ENCODE data around the gene DCBLD1. TPM values are rescaled to one million over a fixed set of nuclear protein-coding genes. Genes with fewer than 3 reads are reported as not detected.

Gene DCBLD1
- total RNA-seq, 1 experiment from 2014 or later: 69.3 TPM

DNA sequence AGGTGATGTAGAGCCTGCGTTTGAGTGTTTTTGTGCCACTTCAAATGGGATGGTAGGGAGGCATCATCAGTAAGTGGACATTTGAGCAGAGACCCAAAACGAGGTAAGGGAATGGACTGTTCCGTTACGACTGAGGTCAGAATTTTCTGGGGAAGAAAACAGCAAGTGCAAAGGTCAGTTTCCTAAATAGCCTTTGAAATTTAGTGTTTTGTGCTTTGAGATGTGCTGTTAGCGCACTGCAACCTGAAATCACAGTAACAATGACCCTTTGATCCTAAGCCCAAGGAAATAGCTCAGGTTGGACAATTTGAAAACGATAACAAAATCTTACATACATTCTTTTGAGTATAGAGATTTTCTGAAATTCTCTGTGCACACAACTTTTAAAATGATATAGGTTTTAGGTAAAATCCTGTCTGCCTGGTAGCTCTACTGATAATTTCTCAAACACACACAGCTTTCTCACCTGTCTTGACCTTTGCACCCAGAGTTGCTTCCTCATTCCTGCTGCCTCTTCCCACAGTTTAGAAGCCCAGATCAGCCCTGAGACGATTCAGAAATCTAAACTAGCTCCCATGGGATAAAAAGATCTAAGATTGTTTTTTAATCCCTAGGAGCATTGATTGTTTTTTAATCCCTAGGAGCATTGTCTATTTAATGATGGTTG lies 22.1 kb downstream of the DCBLD1 start:
- intact Hi-C loops (cut with micrococcal nuclease; ENCODE audit: unreplicated experiment): loop anchor here (1.0 kb wide), 2 partner anchors 11 to 12 kb away; no protein-coding TSS in a partner anchor
- H3K9me3 Mint-ChIP-seq (ENCODE audit: unreplicated experiment): no peaks in the 10 kb centered on the region
- H3K27me3 Mint-ChIP-seq (ENCODE audit: insufficient read depth, unreplicated experiment): no peaks in the 10 kb centered on the region
- peak overlapping the region; percentile 58 for H3K27ac Mint-ChIP-seq (ENCODE audit: unreplicated experiment)
- POLR2A ChIA-PET: interaction anchor here (0.6 to 1.1 kb wide), 2 partner anchors 21 to 22 kb away, joined by 3 to 4 read pairs; partner anchors contain the start of gene DCBLD1
- H3K36me3 Mint-ChIP-seq (ENCODE audit: insufficient read depth, unreplicated experiment): peaks cover 46% of the 10 kb centered on the region
- Histone ChIP-seq H3K4me3 (ENCODE audit: low read depth, low read length) (no peak overlapping the region), H3K27me3 (replicated peaks; ENCODE audit: control insufficient read depth, insufficient read depth, low read length) (no peaks in the 10 kb centered on the region), H3K4me1 (peaks cover 83% of the 10 kb centered on the region), H3K36me3 (ENCODE audit: control insufficient read depth, insufficient read depth, low read length) (no peaks in the 10 kb centered on the region), H3K9me3 (no peaks in the 10 kb centered on the region)
- TF ChIP-seq, protein P1, sequence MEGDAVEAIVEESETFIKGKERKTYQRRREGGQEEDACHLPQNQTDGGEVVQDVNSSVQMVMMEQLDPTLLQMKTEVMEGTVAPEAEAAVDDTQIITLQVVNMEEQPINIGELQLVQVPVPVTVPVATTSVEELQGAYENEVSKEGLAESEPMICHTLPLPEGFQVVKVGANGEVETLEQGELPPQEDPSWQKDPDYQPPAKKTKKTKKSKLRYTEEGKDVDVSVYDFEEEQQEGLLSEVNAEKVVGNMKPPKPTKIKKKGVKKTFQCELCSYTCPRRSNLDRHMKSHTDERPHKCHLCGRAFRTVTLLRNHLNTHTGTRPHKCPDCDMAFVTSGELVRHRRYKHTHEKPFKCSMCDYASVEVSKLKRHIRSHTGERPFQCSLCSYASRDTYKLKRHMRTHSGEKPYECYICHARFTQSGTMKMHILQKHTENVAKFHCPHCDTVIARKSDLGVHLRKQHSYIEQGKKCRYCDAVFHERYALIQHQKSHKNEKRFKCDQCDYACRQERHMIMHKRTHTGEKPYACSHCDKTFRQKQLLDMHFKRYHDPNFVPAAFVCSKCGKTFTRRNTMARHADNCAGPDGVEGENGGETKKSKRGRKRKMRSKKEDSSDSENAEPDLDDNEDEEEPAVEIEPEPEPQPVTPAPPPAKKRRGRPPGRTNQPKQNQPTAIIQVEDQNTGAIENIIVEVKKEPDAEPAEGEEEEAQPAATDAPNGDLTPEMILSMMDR (IDR thresholded peaks at IDR 0.05; ENCODE audit: insufficient read depth in 1 of 2, low read depth in 1 of 2, low read length in 1 of 2, severe bottlenecking in 1 of 2, unreplicated experiment in 1 of 2): no peak
- peaks cover 58% of the 10 kb centered on the region for H3K4me1 Mint-ChIP-seq (ENCODE audit: low read depth, unreplicated experiment)
- CTCF ChIA-PET: interaction anchor here (0.8 kb wide), 1 partner anchor 26 kb away, joined by 3 read pairs; no protein-coding TSS in a partner anchor
- H3K4me3 Mint-ChIP-seq (ENCODE audit: unreplicated experiment): peak overlapping the region; percentile 33
- DNase-seq: peak; percentile 54 to 59
- no TSS peak for BruUV-seq (replicated peaks)

DNA sequence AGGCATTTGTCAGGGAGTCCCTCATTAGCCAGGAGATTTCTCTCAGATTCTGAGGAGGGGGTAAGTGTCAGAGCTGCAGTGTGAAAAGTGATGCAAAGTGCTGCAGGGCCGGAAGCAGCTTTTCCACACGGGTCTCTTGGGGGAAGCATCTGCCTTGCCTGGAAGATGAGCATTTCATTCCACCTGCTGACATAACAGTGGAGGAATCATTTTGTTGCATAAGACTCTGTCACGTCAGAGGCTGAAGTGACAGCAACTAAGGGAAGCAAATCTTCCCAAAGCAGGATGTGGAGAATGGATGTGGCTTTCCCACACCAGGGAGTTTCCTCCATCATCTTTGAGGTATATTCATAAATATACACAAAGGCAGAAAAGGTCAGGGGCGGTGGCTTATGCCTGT lies 22.8 kb downstream of the DCBLD1 start:
- no peaks in the 10 kb centered on the region for H3K9me3 Mint-ChIP-seq (ENCODE audit: unreplicated experiment)
- H3K27me3 Mint-ChIP-seq (ENCODE audit: insufficient read depth, unreplicated experiment): no peaks in the 10 kb centered on the region
- Histone ChIP-seq H3K4me3 (ENCODE audit: low read depth, low read length) (no peak overlapping the region), H3K9me3 (no peaks in the 10 kb centered on the region), H3K36me3 (ENCODE audit: control insufficient read depth, insufficient read depth, low read length) (no peaks in the 10 kb centered on the region), H3K27me3 (replicated peaks; ENCODE audit: control insufficient read depth, insufficient read depth, low read length) (no peaks in the 10 kb centered on the region), H3K4me1 (peaks cover 84% of the 10 kb centered on the region)
- no TSS peak for BruUV-seq (replicated peaks)
- H3K27ac Mint-ChIP-seq (ENCODE audit: unreplicated experiment): peak overlapping the region; percentile 58
- H3K4me1 Mint-ChIP-seq (ENCODE audit: low read depth, unreplicated experiment): peaks cover 65% of the 10 kb centered on the region
- ChIA-PET POLR2A (interaction anchor here (1.1 kb wide), 1 partner anchor 22 kb away, joined by 4 read pairs; no protein-coding TSS in a partner anchor), CTCF (interaction anchor here (0.8 kb wide), 1 partner anchor 27 kb away, joined by 3 read pairs; no protein-coding TSS in a partner anchor)
- DNase-seq: no peak
- TF ChIP-seq, protein P1 (IDR thresholded peaks at IDR 0.05; ENCODE audit: insufficient read depth in 1 of 2, low read depth in 1 of 2, low read length in 1 of 2, severe bottlenecking in 1 of 2, unreplicated experiment in 1 of 2): no peak
- intact Hi-C loops (cut with micrococcal nuclease; ENCODE audit: unreplicated experiment): no loop called here
- H3K4me3 Mint-ChIP-seq (ENCODE audit: unreplicated experiment): peak overlapping the region; percentile 33
- H3K36me3 Mint-ChIP-seq (ENCODE audit: insufficient read depth, unreplicated experiment): peaks cover 53% of the 10 kb centered on the region

DNA sequence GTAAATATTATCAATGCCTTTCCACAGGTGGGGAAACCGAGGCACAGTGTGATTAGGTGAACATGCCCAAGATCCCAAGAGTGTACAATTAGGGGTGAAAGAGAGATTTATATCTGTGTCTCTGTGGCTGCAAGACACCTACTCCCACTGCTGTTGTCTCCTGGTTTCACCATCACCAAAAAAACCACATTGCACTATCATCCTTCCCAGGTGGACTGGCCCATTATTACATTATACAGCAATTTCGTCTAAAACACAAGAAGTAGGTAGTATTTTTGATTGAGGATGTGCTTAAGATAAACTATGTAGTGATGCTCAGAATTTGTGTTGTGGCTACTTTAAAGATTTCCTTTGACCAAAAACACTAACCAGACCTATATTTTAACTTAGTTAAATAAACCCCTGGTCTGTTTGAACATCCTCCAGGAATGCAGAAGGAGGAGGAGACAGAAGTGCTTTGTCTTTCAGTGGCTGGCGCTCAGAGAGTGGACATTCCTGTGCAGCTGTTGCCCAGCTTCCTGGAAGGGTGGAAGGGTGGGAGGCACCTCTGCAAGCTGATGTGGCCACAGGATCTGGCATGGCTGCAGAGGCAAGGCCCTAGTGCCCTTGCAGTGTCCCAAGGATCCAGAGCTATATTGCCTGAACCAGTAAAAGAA lies 23.8 kb downstream of the DCBLD1 start:
- H3K4me1 ChIP-seq: peaks cover 90% of the 10 kb centered on the region
- BruUV-seq (replicated peaks): no TSS peak
- no peaks in the 10 kb centered on the region for H3K27me3 Mint-ChIP-seq (ENCODE audit: insufficient read depth, unreplicated experiment)
- ChIA-PET CTCF (no interaction called here), POLR2A (interaction anchor here (0.6 kb wide), 1 partner anchor 96 kb away, joined by 3 read pairs; the partner anchor contains the start of gene GOPC)
- H3K4me3 ChIP-seq (ENCODE audit: low read depth, low read length): no peak overlapping the region
- H3K27me3 ChIP-seq (replicated peaks; ENCODE audit: control insufficient read depth, insufficient read depth, low read length): no peaks in the 10 kb centered on the region
- no peaks in the 10 kb centered on the region for H3K9me3 ChIP-seq
- peaks cover 59% of the 10 kb centered on the region for H3K36me3 Mint-ChIP-seq (ENCODE audit: insufficient read depth, unreplicated experiment)
- H3K27ac Mint-ChIP-seq (ENCODE audit: unreplicated experiment): peak overlapping the region; percentile 76
- TF ChIP-seq, protein P1 (IDR thresholded peaks at IDR 0.05; ENCODE audit: insufficient read depth in 1 of 2, low read depth in 1 of 2, low read length in 1 of 2, severe bottlenecking in 1 of 2, unreplicated experiment in 1 of 2): no peak
- H3K9me3 Mint-ChIP-seq (ENCODE audit: unreplicated experiment): no peaks in the 10 kb centered on the region
- peak; percentile 55 to 67 for DNase-seq
- H3K36me3 ChIP-seq (ENCODE audit: control insufficient read depth, insufficient read depth, low read length): no peaks in the 10 kb centered on the region
- H3K4me1 Mint-ChIP-seq (ENCODE audit: low read depth, unreplicated experiment): peaks cover 73% of the 10 kb centered on the region
- intact Hi-C loops (cut with micrococcal nuclease; ENCODE audit: unreplicated experiment): loop anchor here (1.0 kb wide), 2 partner anchors 24 to 30 kb away; partner anchors contain the start of gene DCBLD1
- peak overlapping the region; percentile 34 for H3K4me3 Mint-ChIP-seq (ENCODE audit: unreplicated experiment)

Data from Caco-2 (cell line).